Vagina (tissue), 2 donors: ENCODE measurements around the gene SRRM2.

Experiments
- CTCF ChIP-seq, 3 experiments: fragments of 450-650 bp in 2 of 3; fragments of 200-600 bp in 1 of 3; sonication (generic) in 1 of 3; IDR thresholded peaks; one replicate each; pipeline ENCODE4 v1.5.1; 2017 to 2019; ENCODE audit warnings: antibody characterized with exemption in 3 of 3, mild to moderate bottlenecking in 2 of 3, moderate library complexity in 2 of 3
- POLR2A ChIP-seq, 2 donors: fragments of 450-650 bp; IDR thresholded peaks; one replicate each; pipeline ENCODE4 v1.6.1; 2017; ENCODE audit warnings: antibody characterized with exemption in 2 of 2, mild to moderate bottlenecking in 2 of 2, moderate library complexity in 2 of 2
- POLR2AphosphoS5 ChIP-seq, 2 donors: sonication (generic); formaldehyde crosslinking; IDR thresholded peaks; one replicate each; pipeline ENCODE4 v1.9.0; 2017; ENCODE audit warnings: antibody characterized with exemption in 2 of 2, mild to moderate bottlenecking in 2 of 2, low read depth in 1 of 2; ENCODE audit not compliant: insufficient read depth in 1 of 2

GRCh38 chr16:2756288-2757015 lies 4.0 kb downstream of the SRRM2 start:
- TF ChIP-seq CTCF (IDR thresholded peaks at IDR 0.05): no peak
- no peak for TF ChIP-seq POLR2A (IDR thresholded peaks at IDR 0.05)
- no peak for TF ChIP-seq POLR2AphosphoS5 (IDR thresholded peaks at IDR 0.05; ENCODE audit: insufficient read depth in 1 of 2, low read depth in 1 of 2)
